ENCODE data around the gene CCNB3. TPM values are rescaled to one million over a fixed set of nuclear protein-coding genes. Genes with fewer than 3 reads are reported as not detected.

CCNB3 gene, protein sequence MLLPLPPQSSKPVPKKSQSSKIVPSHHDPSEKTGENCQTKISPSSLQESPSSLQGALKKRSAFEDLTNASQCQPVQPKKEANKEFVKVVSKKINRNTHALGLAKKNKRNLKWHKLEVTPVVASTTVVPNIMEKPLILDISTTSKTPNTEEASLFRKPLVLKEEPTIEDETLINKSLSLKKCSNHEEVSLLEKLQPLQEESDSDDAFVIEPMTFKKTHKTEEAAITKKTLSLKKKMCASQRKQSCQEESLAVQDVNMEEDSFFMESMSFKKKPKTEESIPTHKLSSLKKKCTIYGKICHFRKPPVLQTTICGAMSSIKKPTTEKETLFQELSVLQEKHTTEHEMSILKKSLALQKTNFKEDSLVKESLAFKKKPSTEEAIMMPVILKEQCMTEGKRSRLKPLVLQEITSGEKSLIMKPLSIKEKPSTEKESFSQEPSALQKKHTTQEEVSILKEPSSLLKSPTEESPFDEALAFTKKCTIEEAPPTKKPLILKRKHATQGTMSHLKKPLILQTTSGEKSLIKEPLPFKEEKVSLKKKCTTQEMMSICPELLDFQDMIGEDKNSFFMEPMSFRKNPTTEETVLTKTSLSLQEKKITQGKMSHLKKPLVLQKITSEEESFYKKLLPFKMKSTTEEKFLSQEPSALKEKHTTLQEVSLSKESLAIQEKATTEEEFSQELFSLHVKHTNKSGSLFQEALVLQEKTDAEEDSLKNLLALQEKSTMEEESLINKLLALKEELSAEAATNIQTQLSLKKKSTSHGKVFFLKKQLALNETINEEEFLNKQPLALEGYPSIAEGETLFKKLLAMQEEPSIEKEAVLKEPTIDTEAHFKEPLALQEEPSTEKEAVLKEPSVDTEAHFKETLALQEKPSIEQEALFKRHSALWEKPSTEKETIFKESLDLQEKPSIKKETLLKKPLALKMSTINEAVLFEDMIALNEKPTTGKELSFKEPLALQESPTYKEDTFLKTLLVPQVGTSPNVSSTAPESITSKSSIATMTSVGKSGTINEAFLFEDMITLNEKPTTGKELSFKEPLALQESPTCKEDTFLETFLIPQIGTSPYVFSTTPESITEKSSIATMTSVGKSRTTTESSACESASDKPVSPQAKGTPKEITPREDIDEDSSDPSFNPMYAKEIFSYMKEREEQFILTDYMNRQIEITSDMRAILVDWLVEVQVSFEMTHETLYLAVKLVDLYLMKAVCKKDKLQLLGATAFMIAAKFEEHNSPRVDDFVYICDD (N-terminal part only)
- total RNA-seq, result under 1 TPM; 0.21 to 0.76 TPM

- peak within 1 kb of the TSS; percentile 72 for H3K4me3 Mint-ChIP-seq
- peak; percentile 99 for ATAC-seq
- H3K4me1 Mint-ChIP-seq (ENCODE audit: low read depth), result peaks cover 14% of the 10 kb centered on the region
- no peaks in the 10 kb centered on the region for H3K36me3 Mint-ChIP-seq (ENCODE audit: low read depth)
- CTCF ChIA-PET, result interaction anchor here (0.6 to 1.5 kb wide), 5 partner anchors 8 to 325 kb away, joined by 3 to 7 read pairs (median 3); partner anchors contain the start of genes CLCN5 and USP27X
- H3K27ac Mint-ChIP-seq, result peak within 1 kb of the TSS; percentile 91
- POLR2A ChIA-PET, result interaction anchor here (0.6 to 0.9 kb wide), 3 partner anchors 37 to 1771 kb away, joined by 3 read pairs; no protein-coding TSS in a partner anchor
- H3K27me3 Mint-ChIP-seq (ENCODE audit: low read depth), result no peaks in the 10 kb centered on the region
- DNase-seq, result peak; percentile 79
- H3K9me3 Mint-ChIP-seq (ENCODE audit: insufficient read depth), result no peaks in the 10 kb centered on the region
Measured at GRCh38 chrX:50204364-50204899, at the start of gene CCNB3. Gene CCNB3 (plus strand): TSS chrX:50204765. CDS start chrX:50285164, 80,399 bp downstream.

DNA sequence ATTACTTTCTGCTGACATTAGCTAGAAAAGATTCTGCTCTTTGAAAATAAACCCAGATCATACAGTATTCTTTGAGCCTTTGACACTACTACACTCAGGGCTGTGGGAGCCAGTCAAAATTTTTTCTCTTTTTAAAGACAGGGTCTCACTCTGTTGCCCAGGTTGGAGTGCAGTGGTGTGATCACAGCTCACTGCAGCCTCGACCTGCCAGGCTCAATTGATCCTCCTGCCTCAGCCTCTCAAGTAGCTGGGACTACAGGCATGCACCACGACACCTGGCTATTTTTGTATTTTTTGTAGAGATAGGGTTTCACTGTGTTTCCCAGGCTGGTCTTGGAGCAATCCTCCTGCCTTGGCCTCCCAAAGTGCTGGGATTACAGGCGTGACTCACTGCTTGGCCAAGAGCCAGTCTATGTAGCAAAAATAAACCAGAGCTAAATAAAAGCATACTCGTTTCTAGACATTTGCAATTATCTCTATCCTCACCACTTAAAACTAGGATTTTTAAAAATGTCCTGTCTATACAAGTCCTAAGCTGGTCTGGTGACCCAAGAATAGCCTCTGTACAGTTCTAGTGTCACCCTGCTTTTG, 46.9 kb upstream of the CCNB3 start:
- DNase-seq, result no peak
- Mint-ChIP-seq H3K27me3 (ENCODE audit: low read depth) (no peaks in the 10 kb centered on the region), H3K4me1 (ENCODE audit: low read depth) (no peaks in the 10 kb centered on the region), H3K27ac (no peak overlapping the region), H3K36me3 (ENCODE audit: low read depth) (no peaks in the 10 kb centered on the region), H3K9me3 (ENCODE audit: insufficient read depth) (no peaks in the 10 kb centered on the region), H3K4me3 (no peak overlapping the region)
- POLR2A ChIA-PET, result no interaction called here
- no peak for ATAC-seq
- CTCF ChIA-PET, result no interaction called here

DNA sequence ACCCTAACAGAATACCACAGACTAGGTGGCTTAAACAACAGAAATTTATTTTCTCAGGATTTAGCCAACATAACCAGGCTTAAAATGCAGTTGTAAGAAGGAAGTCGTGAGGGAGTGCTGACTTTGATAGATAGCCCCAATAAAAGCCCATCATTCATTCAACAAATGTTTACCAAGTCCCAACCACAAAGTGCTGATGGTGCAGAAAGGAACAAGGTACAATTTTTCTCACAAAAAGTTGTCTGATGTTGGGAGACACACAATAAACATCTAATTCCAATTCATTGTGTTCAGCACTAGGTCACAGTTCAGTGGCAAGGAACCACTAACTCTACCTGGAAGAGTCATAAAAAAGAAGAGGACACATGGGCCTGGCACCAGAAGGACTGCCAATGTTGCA, 46.0 kb upstream of the CCNB3 start:
- ChIA-PET POLR2A (no interaction called here), CTCF (no interaction called here)
- Mint-ChIP-seq H3K27me3 (ENCODE audit: low read depth) (no peaks in the 10 kb centered on the region), H3K4me3 (no peak overlapping the region), H3K4me1 (ENCODE audit: low read depth) (no peaks in the 10 kb centered on the region), H3K27ac (no peak overlapping the region), H3K9me3 (ENCODE audit: insufficient read depth) (no peaks in the 10 kb centered on the region), H3K36me3 (ENCODE audit: low read depth) (no peaks in the 10 kb centered on the region)
- ATAC-seq (no peak), DNase-seq (no peak)

GRCh38 chrX:50161127-50161526, 43.4 kb upstream of the CCNB3 start:
- no peaks in the 10 kb centered on the region for H3K4me1 Mint-ChIP-seq (ENCODE audit: low read depth)
- ChIA-PET CTCF (no interaction called here), POLR2A (no interaction called here)
- DNase-seq (no peak), ATAC-seq (no peak)
- H3K36me3 Mint-ChIP-seq (ENCODE audit: low read depth), result no peaks in the 10 kb centered on the region
- no peak overlapping the region for H3K27ac Mint-ChIP-seq
- no peaks in the 10 kb centered on the region for H3K9me3 Mint-ChIP-seq (ENCODE audit: insufficient read depth)
- no peak overlapping the region for H3K4me3 Mint-ChIP-seq
- no peaks in the 10 kb centered on the region for H3K27me3 Mint-ChIP-seq (ENCODE audit: low read depth)

DNA sequence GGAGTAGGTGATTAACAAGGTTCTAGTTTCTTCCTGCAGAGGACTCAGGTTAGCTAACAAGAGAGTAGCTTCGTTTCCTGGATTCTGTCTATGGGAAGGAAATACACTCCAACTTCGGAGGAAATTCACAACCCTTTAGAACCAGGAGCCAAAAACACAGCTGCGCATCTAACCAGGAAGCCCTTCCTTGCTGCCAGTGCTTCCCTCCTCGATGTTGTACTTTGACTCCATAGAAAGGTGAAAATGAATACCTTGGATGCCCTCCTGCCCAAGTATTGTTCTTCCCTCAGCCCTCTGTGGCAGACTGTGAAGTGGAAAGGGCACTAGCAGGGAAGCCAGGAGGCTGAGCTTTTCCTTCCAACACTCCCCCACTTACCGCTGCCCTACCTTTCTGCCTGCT, 38.8 kb upstream of the CCNB3 start:
- H3K27me3 Mint-ChIP-seq (ENCODE audit: low read depth), result no peaks in the 10 kb centered on the region
- H3K27ac Mint-ChIP-seq, result no peak overlapping the region
- no peaks in the 10 kb centered on the region for H3K36me3 Mint-ChIP-seq (ENCODE audit: low read depth)
- ChIA-PET POLR2A (no interaction called here), CTCF (no interaction called here)
- H3K4me1 Mint-ChIP-seq (ENCODE audit: low read depth), result no peaks in the 10 kb centered on the region
- ATAC-seq (no peak), DNase-seq (no peak)
- no peak overlapping the region for H3K4me3 Mint-ChIP-seq
- no peaks in the 10 kb centered on the region for H3K9me3 Mint-ChIP-seq (ENCODE audit: insufficient read depth)

GRCh38 chrX:50167366-50167765, 37.2 kb upstream of the CCNB3 start:
- Mint-ChIP-seq H3K27ac (no peak overlapping the region), H3K36me3 (ENCODE audit: low read depth) (no peaks in the 10 kb centered on the region), H3K4me3 (no peak overlapping the region), H3K9me3 (ENCODE audit: insufficient read depth) (no peaks in the 10 kb centered on the region), H3K4me1 (ENCODE audit: low read depth) (no peaks in the 10 kb centered on the region), H3K27me3 (ENCODE audit: low read depth) (no peaks in the 10 kb centered on the region)
- ATAC-seq (no peak), DNase-seq (no peak)
- CTCF ChIA-PET, result no interaction called here
- POLR2A ChIA-PET, result interaction anchor here (0.6 kb wide), 1 partner anchor 37 kb away, joined by 3 read pairs; the partner anchor contains the start of gene CCNB3

DNA sequence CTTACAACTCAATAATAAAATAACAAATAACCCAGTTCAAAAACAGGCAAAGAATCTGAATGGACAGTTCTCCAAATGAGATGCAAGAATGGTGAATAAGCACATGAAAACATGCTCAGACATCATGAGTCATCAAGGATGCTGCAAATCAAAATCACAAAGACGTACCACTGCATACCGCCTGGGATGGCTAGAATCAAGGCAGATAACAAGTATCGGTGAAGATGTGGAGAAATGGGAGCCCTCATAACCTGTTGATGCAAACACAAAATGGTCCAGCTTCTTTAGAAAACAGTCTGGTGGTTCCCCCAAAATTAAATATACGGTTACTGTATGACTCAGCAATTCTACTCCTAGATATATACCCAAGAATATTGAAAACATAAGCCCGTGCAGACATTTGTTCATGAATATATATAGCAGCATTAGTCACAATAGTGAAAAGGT, 36.3 kb upstream of the CCNB3 start:
- Mint-ChIP-seq H3K36me3 (ENCODE audit: low read depth) (no peaks in the 10 kb centered on the region), H3K9me3 (ENCODE audit: insufficient read depth) (no peaks in the 10 kb centered on the region), H3K27me3 (ENCODE audit: low read depth) (no peaks in the 10 kb centered on the region), H3K4me3 (no peak overlapping the region), H3K4me1 (ENCODE audit: low read depth) (no peaks in the 10 kb centered on the region), H3K27ac (no peak overlapping the region)
- ChIA-PET POLR2A (interaction anchor here (0.6 kb wide), 1 partner anchor 36 kb away, joined by 3 read pairs; the partner anchor contains the start of gene CCNB3), CTCF (no interaction called here)
- DNase-seq, result no peak
- ATAC-seq, result no peak

GRCh38 chrX:50169717-50170116, 34.8 kb upstream of the CCNB3 start:
- ATAC-seq (no peak), DNase-seq (no peak)
- ChIA-PET CTCF (no interaction called here), POLR2A (no interaction called here)
- no peaks in the 10 kb centered on the region for H3K4me1 Mint-ChIP-seq (ENCODE audit: low read depth)
- H3K27ac Mint-ChIP-seq, result no peak overlapping the region
- H3K36me3 Mint-ChIP-seq (ENCODE audit: low read depth), result no peaks in the 10 kb centered on the region
- no peak overlapping the region for H3K4me3 Mint-ChIP-seq
- no peaks in the 10 kb centered on the region for H3K9me3 Mint-ChIP-seq (ENCODE audit: insufficient read depth)
- H3K27me3 Mint-ChIP-seq (ENCODE audit: low read depth), result no peaks in the 10 kb centered on the region

DNA sequence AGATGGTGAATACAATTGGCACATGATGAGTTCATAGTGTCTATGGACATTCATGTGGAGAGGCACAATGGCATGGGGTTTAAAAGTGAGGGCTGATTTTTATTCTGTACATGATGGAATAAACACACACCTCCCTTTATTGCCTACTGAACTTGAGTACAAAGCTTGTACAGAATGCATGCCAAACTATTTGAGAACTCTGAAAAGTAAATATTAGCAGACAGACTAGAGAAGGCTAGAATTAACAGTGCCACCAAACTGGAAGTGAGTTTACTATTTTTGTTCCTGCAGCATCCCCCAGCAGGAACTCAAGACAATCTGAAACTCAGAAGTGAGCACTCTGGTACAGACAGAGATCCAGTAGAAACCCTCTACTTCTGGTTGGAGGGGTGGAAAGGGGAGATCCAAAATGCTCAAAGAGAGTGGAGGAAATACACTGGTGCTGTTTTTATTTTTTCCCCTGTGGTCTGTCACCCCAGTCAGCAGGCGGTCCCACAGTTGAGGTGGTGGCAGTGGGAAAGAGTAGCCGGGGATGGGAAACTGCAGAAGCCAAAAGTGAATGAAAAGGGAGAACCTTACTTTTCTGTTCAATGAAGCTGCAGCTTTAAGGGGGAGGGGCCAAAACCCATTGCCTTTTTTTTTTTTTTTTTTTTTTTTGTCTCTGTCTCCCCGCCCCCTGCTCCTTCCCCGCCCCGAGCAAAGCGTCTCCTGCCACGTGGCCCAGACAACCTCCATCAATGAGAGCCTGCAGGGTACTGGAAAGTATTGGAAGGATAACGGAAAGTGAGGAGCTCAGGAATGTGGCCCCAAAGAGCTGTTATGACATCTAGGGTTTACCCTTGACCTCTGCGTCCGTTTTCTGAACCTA, 24.3 kb upstream of the CCNB3 start:
- POLR2A ChIA-PET, result no interaction called here
- ATAC-seq (no peak), DNase-seq (no peak)
- no peak overlapping the region for H3K4me3 Mint-ChIP-seq
- no peaks in the 10 kb centered on the region for H3K27me3 Mint-ChIP-seq (ENCODE audit: low read depth)
- CTCF ChIA-PET, result interaction anchor here (0.7 kb wide), 1 partner anchor 25 kb away, joined by 3 read pairs; the partner anchor contains the start of gene CCNB3
- H3K4me1 Mint-ChIP-seq (ENCODE audit: low read depth), result no peaks in the 10 kb centered on the region
- no peak overlapping the region for H3K27ac Mint-ChIP-seq
- no peaks in the 10 kb centered on the region for H3K36me3 Mint-ChIP-seq (ENCODE audit: low read depth)
- no peaks in the 10 kb centered on the region for H3K9me3 Mint-ChIP-seq (ENCODE audit: insufficient read depth)

- H3K9me3 Mint-ChIP-seq (ENCODE audit: insufficient read depth), result no peaks in the 10 kb centered on the region
- no peaks in the 10 kb centered on the region for H3K36me3 Mint-ChIP-seq (ENCODE audit: low read depth)
- no peak overlapping the region for H3K27ac Mint-ChIP-seq
- no peak for ATAC-seq
- CTCF ChIA-PET, result no interaction called here
- no peaks in the 10 kb centered on the region for H3K4me1 Mint-ChIP-seq (ENCODE audit: low read depth)
- POLR2A ChIA-PET, result no interaction called here
- H3K4me3 Mint-ChIP-seq, result no peak overlapping the region
- H3K27me3 Mint-ChIP-seq (ENCODE audit: low read depth), result peaks cover 2% of the 10 kb centered on the region
- DNase-seq, result no peak
Measured at GRCh38 chrX:50183891-50184290, 20.7 kb upstream of the CCNB3 start.

All from activated CD8-positive, alpha-beta T cell treated with anti-CD3 and anti-CD28 coated beads, Interleukin-2, amount 10 ng/mL, durations not matched to agents 7 days and 5 days (primary cell).